Measurements from ENCODE around the gene SLC28A1. TPM values are rescaled to one million over a fixed set of nuclear protein-coding genes. Genes with fewer than 3 reads are reported as not detected.

The SLC28A1 gene
- total and polyA plus RNA-seq, 2 of the 4 experiments (the other 2 are of a cell fraction) = not detected

DNA sequence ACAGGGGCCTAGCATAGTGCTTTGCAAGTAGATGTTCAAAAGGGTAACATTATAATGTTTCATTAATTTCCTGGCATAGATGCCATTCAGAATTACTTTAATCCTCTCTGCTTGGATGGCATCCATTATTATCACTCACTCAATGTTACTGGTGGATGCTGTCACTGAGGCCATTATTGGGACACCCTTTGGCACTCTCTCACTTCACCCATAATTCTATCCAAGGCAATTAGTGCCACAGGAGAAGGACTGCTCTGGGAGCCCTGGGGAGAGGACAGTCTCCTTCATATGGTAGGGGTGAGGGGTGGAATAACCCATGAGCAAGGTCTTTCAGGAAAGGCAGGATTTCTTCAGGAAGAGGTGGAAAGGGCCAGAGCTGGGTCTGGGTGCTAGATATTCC is 28.7 kb upstream of the SLC28A1 start:
- ATAC-seq (ENCODE audit: low read depth) (no peak), DNase-seq (no peak)
- Histone ChIP-seq H3K36me3 (ENCODE audit: control insufficient read depth, insufficient read depth, low read length) (no peaks in the 10 kb centered on the region), H3K4me1 (ENCODE audit: control insufficient read depth, insufficient read depth, low read length) (no peaks in the 10 kb centered on the region), H2BK5ac (ENCODE audit: low read depth, low read length, poor library complexity, severe bottlenecking) (no peak overlapping the region), H4K20me1 (ENCODE audit: insufficient read depth, low read length) (no peaks in the 10 kb centered on the region), H3K18ac (ENCODE audit: low read depth, low read length) (no peak overlapping the region), H3K4me2 (ENCODE audit: low read depth, low read length) (no peak overlapping the region), H3K4ac (ENCODE audit: low read depth, low read length) (no peak overlapping the region), H3K9me3 (ENCODE audit: control insufficient read depth, insufficient read depth, low read length) (no peaks in the 10 kb centered on the region), H2AFZ (replicated peaks; ENCODE audit: low read length, poor library complexity) (no peak overlapping the region), H3K23ac (ENCODE audit: low read depth, low read length) (no peak overlapping the region), H3K4me3 (ENCODE audit: insufficient read depth, low read depth, low read length) (no peak overlapping the region), H3K9me1 (ENCODE audit: insufficient read depth, low read length) (no peaks in the 10 kb centered on the region), H2AK9ac (replicated peaks; ENCODE audit: low read depth, low read length, poor library complexity) (no peak overlapping the region), H2BK20ac (ENCODE audit: low read depth, low read length) (no peak overlapping the region), H2BK15ac (ENCODE audit: low read depth, low read length) (no peak overlapping the region), H4K8ac (ENCODE audit: low read depth in 2 of 2, low read length in 2 of 2) (no peak overlapping the region), H3K79me1 (ENCODE audit: low read depth in 1 of 2, low read length in 2 of 2) (no peaks in the 10 kb centered on the region), H2BK120ac (ENCODE audit: low read depth, low read length) (no peak overlapping the region), H4K91ac (ENCODE audit: insufficient read depth, low read depth, low read length) (no peak overlapping the region), H3K27ac (ENCODE audit: insufficient read depth, low read length) (no peak overlapping the region), H3K14ac (replicated peaks; ENCODE audit: low read depth, low read length) (no peak overlapping the region), H4K5ac (ENCODE audit: low read depth, low read length) (no peak overlapping the region), H3K56ac (ENCODE audit: extremely low read depth, insufficient read depth, low read length) (no peak overlapping the region), H3K27me3 (ENCODE audit: control insufficient read depth, insufficient read depth, low read length) (peaks cover 9% of the 10 kb centered on the region), H3K9ac (ENCODE audit: low read depth, low read length) (no peak overlapping the region), H2AK5ac (ENCODE audit: low read depth, low read length) (no peak overlapping the region)
- TF ChIP-seq NFE2L2 (IDR thresholded peaks at IDR 0.05; ENCODE audit: low read depth, low read length) = no peak
- TF ChIP-seq POLR2A (IDR thresholded peaks at IDR 0.05; ENCODE audit: low read depth, low read length) = no peak
- no peak for TF ChIP-seq MAFK (IDR thresholded peaks at IDR 0.05; ENCODE audit: low read depth, low read length)
- TF ChIP-seq CEBPB (IDR thresholded peaks at IDR 0.05; ENCODE audit: low read depth, low read length) = no peak
- TF ChIP-seq RFX5 (IDR thresholded peaks at IDR 0.05; ENCODE audit: low read depth, low read length) = no peak
- TF ChIP-seq CHD1 (IDR thresholded peaks at IDR 0.05; ENCODE audit: low read depth, low read length) = no peak
- TF ChIP-seq, protein P1, sequence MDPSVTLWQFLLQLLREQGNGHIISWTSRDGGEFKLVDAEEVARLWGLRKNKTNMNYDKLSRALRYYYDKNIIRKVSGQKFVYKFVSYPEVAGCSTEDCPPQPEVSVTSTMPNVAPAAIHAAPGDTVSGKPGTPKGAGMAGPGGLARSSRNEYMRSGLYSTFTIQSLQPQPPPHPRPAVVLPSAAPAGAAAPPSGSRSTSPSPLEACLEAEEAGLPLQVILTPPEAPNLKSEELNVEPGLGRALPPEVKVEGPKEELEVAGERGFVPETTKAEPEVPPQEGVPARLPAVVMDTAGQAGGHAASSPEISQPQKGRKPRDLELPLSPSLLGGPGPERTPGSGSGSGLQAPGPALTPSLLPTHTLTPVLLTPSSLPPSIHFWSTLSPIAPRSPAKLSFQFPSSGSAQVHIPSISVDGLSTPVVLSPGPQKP (IDR thresholded peaks at IDR 0.05; ENCODE audit: borderline replicate concordance, low read depth, low read length) = no peak
- TF ChIP-seq, protein P2, sequence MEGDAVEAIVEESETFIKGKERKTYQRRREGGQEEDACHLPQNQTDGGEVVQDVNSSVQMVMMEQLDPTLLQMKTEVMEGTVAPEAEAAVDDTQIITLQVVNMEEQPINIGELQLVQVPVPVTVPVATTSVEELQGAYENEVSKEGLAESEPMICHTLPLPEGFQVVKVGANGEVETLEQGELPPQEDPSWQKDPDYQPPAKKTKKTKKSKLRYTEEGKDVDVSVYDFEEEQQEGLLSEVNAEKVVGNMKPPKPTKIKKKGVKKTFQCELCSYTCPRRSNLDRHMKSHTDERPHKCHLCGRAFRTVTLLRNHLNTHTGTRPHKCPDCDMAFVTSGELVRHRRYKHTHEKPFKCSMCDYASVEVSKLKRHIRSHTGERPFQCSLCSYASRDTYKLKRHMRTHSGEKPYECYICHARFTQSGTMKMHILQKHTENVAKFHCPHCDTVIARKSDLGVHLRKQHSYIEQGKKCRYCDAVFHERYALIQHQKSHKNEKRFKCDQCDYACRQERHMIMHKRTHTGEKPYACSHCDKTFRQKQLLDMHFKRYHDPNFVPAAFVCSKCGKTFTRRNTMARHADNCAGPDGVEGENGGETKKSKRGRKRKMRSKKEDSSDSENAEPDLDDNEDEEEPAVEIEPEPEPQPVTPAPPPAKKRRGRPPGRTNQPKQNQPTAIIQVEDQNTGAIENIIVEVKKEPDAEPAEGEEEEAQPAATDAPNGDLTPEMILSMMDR (conservative IDR thresholded peaks at IDR 0.05; ENCODE audit: low read depth, low read length) = no peak
- TF ChIP-seq BHLHE40 (IDR thresholded peaks at IDR 0.05; ENCODE audit: low read depth, low read length) = no peak
- no peak for TF ChIP-seq RCOR1 (IDR thresholded peaks at IDR 0.05; ENCODE audit: insufficient replicate concordance, low read length)
- no peak for TF ChIP-seq MXI1 (IDR thresholded peaks at IDR 0.05; ENCODE audit: borderline replicate concordance, low read depth, low read length)
- no peak for TF ChIP-seq RAD21 (IDR thresholded peaks at IDR 0.05; ENCODE audit: low read length)
- TF ChIP-seq MAZ (IDR thresholded peaks at IDR 0.05; ENCODE audit: borderline replicate concordance, low read depth, low read length) = no peak
- TF ChIP-seq FOS (IDR thresholded peaks at IDR 0.05; ENCODE audit: low read depth, low read length) = no peak
- TF ChIP-seq, protein P3, sequence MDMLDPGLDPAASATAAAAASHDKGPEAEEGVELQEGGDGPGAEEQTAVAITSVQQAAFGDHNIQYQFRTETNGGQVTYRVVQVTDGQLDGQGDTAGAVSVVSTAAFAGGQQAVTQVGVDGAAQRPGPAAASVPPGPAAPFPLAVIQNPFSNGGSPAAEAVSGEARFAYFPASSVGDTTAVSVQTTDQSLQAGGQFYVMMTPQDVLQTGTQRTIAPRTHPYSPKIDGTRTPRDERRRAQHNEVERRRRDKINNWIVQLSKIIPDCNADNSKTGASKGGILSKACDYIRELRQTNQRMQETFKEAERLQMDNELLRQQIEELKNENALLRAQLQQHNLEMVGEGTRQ (IDR thresholded peaks at IDR 0.05; ENCODE audit: low read depth, low read length) = no peak
- TF ChIP-seq SMC3 (IDR thresholded peaks at IDR 0.05; ENCODE audit: low read depth, low read length) = no peak
- in situ Hi-C loops (cut with MboI; ENCODE audit: low sequenced_read_pairs) (no loop called here), dilution Hi-C loops (cut with HindIII; ENCODE audit: low sequenced_read_pairs, unreplicated experiment) (no loop called here), intact Hi-C loops (cut with micrococcal nuclease) (no loop called here)
- ChIA-PET POLR2A (ENCODE audit: unreplicated experiment) (no interaction called here), CTCF (no interaction called here)
- no TSS peak for BruUV-seq (replicated peaks)
